ENCODE measurements around the gene BTBD9.

Gene BTBD9

DNA sequence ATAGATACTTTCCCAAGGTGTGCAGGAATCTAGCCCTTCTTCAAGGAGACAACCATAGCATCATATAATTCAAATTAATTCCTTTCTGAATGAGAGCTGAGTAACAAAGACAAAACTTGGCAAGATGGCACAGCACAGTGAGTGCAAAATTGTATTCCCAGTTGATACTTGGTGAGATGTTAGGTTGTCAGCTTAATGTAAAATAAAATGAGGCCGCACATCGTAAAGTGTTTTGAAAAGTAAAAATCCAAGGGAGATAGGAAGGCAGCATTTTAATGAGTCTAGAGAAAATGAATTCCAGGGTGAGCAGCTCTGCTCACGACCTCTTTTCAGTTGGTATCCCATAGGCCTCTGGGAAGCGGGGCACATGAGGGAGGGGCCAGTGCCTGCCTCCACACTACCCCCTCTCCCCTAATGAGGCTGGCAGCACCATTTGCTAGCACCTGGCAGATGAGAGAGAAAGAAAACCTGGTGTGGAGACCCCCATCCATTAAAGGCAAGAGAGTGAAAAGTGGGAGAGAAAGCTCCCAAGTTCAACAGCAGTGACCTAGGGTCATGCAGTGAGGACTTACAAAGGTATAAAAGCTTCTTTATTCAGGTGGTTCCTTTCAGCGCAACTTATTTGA is 158.4 kb downstream of the BTBD9 start:
- DNase-seq (ENCODE audit: low spot score), result no peak

DNA sequence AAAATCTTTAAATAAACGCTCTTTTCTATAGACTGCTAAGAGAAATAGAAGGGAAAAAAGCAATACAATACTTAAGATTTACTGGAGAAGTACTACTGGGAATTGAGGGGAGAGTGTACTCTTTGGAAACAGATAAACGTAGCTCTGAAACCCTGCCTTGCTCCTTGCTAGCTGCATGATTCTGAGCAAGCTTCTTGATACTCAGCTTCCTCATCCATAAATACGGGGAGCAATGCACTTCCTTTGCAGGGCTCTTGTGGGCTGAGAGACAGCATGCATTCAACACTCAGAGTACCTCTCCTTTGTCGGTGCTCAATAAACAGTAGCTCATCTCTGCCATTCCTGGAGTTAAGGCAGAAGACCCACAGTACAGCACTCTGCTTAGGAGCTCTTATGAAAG is 159.7 kb downstream of the BTBD9 start:
- no peak for DNase-seq (ENCODE audit: low spot score)

DNA sequence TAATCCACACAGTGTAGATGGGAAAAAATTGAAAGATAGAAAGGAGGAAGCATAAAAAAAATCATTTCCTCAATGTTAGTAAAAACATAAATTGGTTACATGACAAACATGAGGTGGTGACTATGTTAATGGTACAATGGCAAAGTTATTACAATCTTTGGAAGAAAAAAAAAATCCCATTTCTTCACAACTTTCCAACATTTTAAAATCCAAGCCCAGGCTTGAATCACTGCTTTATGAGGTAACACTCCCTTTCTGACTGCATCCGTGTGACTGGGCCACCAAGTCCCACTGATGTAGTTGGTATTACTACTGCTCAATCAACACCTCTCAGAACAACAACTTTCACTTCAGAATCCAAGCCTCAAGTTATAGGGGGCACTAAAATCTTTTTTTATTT is 160.4 kb downstream of the BTBD9 start:
- DNase-seq (ENCODE audit: low spot score), result no peak

DNA sequence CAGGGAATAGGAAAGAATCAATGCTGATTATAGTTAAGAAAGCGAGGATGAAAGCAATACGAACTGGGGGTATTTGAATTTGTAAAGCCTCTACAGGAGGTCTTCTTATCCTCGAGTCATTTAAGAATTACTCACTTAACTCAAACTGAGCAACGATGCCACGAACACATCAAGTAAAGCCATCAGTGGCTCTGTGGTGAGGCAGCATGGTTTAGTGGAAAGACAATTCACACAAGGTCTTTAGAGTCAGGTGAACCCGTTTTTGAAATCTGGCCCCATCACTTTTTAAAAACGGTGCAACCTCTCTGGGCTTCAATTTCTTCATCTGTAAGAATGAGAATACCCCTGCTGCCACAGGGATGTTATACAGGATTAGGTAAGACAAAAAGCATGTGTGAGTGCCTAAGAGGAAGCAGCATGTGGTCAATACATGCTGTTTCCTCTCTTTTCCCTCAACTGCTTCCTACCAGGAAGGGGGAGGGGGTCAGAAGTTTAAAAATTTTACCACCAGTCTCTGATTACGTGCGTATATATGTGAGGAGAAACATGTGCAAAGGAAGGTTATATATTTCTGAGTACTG is 162.0 kb downstream of the BTBD9 start:
- no peak for DNase-seq (ENCODE audit: low spot score)

DNA sequence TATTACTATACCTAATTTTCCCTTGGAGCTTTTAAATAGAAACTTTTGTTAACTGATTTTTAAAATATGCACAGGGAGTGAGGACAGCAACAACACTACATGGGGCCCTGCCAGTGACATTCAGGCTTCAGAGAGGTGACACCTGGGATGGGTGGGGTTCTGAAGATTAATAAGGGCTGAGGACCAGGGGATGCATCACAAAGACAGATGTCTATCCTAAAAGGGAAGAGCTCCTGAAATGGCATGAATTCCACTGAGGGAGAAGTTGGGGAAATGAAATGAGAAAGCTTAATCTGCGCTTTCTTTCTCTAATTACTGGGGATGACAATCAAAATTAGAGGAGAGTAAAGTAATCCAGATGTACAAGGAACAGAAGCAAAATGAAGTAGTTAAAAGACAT is 162.8 kb downstream of the BTBD9 start:
- no peak for DNase-seq (ENCODE audit: low spot score)

DNA sequence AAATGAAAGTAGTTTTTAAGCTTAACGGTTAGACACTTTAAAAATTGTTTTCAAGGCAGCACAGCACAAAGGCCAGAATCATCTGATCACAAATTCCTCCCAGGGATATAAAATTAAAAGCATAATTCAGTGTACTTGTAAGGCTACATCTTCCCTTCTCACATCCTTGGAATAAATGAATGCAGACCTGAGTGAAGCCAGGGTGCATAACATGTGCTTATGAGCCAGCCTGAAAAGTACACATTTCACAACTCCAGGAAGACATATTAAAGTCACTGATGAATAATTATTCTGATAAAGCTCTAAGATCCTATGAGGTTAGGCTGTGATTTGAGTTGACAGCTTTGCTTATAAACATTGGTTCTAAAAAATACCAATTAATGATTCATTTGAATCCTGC is 163.6 kb downstream of the BTBD9 start:
- DNase-seq (ENCODE audit: low spot score), result no peak

DNA sequence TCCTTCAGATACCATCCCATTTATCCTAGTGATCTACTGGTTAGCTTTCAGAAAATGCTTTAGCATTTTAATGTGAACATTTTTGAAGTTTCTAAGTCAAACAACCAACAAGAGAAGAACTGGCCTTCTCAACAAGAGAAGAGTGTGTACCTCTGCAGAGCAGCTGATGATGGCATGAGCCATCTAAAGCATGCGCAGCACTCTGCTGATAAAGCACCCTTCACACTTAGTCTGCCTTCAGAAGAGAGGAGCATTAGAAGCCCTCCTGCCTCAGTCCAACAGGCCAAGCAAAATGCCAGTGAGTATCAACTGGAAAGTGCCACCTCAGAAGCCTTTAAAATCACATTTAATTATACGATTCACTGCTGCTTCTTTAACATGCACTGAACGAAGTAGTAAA is 169.2 kb downstream of the BTBD9 start:
- DNase-seq (ENCODE audit: low spot score), result no peak

DNA sequence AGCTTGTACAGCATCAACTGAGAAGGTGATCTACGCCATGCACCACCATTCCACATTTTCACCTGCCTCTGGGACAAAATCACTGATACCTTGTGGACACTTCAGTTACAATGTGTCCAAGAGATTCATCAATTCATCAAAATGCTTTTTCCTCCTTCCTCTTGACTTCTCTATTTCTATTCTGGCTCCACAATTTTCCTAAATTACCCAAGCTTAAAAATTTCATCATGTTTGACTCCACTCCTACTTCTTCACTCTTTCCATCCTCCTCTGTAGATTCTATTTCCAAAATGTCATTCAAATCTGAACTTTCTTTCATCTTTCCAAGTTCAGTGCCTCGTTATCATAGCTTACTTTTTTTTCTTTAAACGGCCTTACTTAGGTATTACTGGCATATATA is 172.2 kb downstream of the BTBD9 start:
- DNase-seq (ENCODE audit: low spot score), result no peak

DNA sequence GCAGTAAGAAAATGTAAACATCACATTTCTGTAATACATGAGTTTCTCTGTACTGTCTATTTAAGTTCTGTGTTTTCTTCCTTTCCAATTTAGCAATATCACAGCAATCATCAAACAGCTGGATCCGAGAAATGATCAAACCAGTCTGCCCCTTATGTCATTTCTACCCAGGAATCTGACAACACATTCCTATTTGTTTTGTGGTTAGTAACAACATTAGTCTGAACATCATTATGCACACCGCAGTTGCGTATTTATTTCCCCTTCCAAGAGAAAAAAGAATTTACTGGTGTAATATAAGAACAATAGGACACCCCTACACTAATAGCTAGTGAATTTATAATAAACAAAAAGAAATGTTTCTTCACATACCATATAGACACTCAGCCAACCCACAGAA is 179.5 kb downstream of the BTBD9 start:
- DNase-seq (ENCODE audit: low spot score), result peak; percentile 78

DNA sequence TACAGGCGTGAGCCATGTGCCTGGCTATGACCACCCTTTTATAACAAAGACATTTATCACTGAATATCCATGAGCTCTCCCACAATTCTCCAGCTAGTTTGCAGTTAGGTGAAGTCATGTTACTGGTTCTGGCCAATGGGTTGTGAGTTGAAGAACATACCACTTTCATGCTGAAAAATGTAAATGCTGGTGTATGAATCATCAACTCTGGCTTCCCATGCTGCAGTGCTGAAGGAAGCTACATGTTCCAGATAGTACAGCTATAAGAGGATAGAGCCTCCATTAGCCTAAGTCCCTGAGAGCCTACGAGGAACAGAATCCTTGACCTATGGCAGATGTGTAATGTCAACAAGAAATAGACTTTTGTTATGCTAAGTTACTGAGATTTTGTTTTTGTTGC is 180.4 kb downstream of the BTBD9 start:
- DNase-seq (ENCODE audit: low spot score), result no peak

DNA sequence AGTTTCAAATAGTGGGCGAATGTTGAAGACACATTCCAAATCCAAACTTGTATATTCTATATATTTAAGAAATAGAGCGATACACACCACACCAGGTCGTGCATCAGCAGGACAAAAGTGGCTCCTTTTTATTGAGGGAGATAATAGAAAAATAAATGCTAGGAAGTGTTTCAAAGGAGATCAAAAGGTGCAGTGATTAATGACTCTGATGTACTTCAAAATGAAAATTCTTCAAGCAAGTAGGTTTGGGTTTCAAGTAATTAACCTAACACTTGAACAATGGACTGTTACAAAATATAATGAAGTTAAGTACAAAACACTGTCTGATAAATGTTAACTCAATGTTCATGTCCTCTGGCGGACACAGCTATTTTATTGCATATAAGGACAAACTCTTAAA is 185.9 kb downstream of the BTBD9 start:
- DNase-seq (ENCODE audit: low spot score), result no peak

DNA sequence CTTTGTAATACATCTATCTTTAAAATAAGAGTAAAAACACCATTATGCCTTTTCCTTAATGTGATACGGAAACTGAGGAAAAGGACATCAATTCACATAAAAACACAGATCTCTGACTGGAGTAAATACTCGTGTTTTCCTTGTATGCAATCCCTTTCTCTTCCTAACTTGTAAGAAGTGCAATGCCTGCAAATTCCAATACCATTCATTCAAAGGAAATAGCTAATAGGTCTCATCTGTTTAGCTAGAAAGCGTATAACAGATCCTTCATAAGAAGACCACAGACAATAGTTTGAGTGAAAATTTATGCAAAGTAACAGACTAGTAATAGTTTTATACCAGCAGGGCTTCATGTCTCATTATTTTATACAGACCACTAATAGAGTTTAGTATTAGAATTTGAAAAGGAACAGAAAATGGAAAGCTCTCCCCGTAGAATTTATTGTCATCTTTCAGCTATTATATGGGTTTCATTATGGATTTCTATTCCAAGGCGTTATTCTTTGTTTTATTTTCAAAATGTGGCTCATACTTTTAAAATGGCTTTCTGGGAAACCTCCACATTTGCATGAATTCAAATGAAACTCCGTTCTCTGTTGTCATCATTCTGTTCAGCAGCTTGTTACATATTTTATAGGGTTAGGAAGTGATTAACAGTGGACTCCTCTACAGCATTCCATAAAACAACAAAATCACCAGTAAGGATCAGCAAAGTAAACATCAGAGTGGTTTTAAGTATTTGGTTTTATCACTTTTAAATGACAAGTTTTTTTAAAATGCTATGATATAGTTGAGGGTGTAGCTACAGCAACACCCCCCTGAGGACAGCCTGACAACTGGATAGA is 186.7 kb downstream of the BTBD9 start:
- no peak for DNase-seq (ENCODE audit: low spot score)

DNA sequence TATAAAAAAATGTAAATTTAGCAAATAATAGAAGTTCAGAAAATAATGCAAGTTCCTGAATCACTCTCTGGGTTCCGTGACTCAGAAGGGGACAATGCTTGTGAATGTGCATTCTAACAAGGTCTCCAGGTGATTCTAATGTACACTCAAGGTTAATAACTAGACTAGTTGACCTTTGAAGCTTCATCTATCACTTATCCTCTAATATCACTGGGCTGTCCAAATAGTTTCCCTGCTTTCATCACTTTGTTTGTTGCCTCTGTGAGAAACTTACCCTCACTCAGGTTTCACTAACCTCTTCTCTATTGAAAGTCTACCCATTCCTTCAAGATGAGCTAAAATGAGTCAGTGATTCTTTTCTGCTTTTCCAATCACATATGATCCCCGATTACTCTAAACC is 189.0 kb downstream of the BTBD9 start:
- no peak for DNase-seq (ENCODE audit: low spot score)

DNA sequence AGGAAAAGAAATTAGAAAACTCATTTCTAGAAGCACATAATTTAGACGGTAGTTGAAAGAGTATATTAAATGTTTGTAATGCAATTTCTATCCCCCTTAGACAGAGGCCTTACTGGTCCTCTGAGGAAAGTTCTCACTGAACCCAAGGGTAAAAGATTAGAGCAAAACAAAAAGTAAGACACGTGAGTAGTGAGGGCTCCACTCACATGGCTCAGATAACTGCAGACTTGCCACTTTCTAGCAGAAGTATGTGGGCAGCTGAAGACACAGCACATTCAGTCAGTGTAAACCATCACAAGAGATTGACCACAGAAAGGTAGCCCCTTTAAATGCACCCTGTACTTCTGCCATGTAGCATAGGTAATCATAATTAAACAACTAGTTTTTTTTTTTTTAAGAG is 193.8 kb downstream of the BTBD9 start:
- DNase-seq (ENCODE audit: low spot score), result no peak

DNA sequence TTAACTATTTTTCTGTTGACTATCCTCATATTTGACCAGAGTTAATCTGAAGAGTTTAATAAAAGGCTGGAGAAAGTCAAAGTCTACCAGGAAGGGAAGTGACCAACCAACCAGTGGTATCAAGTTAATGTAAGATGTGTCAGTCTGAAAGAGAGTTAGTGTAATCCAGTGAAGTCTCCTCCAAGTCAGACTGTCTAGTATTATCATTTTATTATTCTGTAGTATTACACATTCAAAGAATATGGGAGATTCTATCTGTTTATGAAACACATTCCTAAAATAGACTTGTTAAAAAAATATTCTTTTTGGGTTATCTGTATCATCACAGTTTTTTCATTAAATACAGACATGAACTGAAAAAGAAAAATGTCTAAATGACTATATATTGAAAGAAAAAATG is 194.4 kb downstream of the BTBD9 start:
- DNase-seq (ENCODE audit: low spot score), result no peak

DNA sequence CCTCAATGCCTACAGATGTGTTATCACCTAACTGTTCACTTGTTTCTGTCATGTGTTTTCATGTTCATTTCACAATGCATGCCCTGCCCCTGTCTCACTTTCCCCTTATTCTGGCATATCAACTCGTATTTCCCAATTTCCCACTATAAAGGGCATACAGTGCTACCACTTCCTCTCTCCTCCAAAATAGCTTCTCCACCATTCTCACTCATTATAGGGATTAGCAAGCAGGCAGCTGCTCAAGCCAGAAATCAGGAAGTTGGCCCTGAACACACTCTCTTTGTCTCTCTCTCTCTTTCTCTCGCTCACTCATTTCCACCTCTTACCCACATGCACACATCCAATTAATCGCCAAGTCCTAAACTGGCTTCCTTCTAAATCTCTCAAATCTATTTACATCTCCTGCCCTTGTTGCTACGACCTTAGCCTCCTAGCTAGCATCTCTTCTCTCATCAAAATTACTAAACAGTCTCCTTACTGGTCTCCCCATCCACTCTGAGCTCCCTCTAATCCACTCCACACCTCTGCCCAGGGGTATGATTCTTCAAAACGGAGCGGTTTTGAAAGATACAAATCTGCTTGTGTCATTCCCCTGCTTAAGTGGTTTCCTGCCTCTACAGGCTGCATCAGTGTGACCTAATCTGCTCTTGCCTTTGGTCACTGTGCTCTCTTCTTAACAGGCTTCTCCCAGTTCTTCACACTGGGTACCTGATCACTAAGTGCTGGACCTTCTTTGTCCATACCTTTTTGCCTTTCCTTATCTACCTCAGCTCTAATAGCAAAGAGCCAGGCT is 196.2 kb downstream of the BTBD9 start:
- no peak for DNase-seq (ENCODE audit: low spot score)

DNA sequence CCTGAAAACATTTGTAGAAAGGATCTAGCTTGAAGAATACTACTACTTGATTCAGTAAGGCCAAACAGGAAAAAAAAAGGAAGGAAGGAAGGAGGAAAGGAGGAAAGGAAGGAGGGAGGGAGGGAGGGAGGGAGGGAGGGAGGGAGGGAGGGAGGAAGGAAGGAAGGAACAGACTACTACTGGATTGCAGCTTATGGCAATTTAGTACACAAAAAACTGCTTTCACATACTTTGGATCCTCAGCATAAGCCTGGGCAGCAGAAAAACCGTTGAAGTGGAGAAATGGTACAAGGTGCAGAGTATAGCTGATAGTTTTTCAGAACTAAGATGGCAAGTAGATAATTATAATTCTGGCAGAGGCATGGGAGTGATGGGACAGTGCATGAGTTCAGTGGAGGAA is 201.6 kb downstream of the BTBD9 start:
- no peak for DNase-seq (ENCODE audit: low spot score)

DNA sequence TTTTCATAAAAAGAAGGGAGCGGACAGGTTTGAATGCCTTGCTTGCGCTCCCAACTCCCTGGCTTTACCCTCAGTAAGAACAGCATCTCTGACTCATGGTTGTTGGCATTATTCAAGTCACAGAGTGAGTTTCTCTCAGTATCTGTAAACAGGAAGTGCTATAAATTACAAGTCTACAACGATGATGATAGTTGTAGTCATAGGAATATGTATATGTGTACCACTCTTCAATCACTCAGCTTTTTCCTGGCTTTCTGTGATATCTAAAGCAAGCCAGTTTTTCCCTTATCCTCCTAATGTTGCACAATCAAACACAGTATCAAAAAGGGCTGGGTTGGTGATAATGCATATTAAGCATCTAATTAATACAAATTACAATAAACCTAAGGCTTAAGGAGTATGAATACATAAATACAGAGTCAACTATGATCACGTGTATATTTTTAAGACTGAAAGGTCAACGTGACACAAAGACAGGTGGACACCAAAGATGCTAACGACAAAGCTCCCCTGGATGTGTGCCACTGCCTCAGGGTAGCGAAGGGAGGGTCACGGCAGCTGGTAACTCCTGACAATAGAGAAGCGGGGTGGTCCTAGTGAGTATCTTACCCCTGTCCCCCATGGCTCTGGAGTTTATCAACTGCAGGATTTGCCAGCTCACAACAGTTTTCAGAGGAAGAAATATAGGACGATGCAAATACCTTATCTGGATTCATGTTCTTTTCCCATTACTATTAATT is 202.8 kb downstream of the BTBD9 start:
- DNase-seq (ENCODE audit: low spot score), result no peak

DNA sequence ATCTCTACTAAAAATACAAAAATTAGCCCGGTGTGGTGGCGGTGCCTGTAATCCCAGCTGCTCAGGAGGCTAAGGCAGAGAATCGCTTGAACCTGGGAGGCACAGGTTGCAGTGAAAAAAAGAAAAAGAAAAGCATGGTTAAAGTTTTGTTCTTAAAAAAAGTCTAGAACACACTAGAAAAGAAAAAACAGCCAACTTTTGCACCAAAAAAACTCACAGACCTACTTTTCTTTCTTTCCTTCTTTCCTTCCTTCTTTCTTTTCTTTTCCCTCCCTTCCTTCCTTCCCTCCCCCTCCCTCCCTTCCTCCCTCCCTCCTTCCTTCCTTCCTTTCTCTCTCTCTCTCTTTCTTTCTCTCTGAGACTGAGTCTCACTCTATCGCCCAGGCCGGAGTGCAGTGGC is 204.4 kb downstream of the BTBD9 start:
- no peak for DNase-seq (ENCODE audit: low spot score)

DNA sequence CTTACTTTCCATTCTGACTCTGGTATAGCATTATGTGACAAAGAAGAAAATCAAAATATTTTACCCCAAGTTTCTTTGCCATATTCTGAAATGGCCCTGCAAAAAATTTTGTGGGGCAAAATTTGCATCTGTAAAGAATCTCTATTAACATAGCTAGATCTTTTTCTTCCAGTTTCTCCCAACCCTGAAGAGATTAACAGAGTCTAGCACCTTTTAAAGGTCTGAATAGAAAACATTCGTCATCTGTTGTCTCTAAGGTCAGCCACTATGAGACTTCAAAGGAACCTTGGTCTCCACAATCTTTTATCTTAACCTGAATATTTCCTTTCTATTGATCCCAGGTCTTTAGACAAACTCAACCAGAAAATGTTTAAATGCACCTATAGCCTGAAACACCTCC is 205.7 kb downstream of the BTBD9 start:
- no peak for DNase-seq (ENCODE audit: low spot score)

DNA sequence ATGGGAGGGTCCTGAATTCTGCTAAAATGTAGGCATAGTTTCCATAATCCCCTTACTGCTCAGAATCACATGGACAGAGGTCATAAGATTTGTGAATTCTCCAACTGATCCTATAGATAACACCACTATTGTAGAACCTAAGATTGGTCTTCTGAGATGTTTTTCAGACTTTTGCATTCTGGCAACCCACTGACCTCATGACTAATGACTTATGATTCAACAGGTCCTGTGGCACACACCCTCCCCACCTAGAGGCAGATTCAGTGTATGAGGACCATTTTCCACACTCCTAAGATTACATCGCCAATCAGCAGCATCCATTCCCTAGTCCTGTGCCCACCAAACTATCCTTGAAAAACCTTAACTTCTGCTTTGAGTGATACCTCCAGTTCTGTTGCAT is 207.2 kb downstream of the BTBD9 start:
- peak; percentile 19 for DNase-seq (ENCODE audit: low spot score)

DNA sequence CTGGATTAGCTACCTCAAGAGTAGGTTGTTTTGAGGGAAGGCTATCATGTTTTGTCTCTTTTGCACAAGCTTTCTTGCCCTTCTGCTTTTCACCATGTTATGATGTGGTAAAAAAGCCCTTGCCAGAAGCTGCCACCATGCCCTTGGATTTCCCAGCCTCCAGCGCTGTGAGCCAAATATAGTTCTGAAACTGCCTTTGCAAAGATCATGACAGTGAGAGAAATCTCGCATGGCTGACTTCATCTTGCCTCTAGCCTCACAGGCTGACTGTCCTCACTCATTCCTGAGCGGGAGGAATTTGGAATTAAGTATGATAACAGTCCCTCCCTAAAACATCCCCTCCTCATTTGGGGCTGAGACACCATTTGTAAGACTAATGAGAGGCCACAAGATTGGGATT is 207.7 kb downstream of the BTBD9 start:
- DNase-seq (ENCODE audit: low spot score), result no peak
